Liver (tissue), 9 donors: Measurements from ENCODE around the gene ENHO. TPM values are rescaled to one million over a fixed set of nuclear protein-coding genes. Genes with fewer than 3 reads are reported as not detected.
"Not testable (repeated sequence)": the region's sequence is repeated elsewhere in the genome, so short reads cannot be mapped to it uniquely, and the experiment has no call there.

Experiments
- DNase-seq: peaks from one replicate; pipeline ENCODE4 v3.0.0-alpha.2; 2017; ENCODE audit warnings: low spot score
- H3K27ac ChIP-seq, 2 donors: one replicate each; pipeline ENCODE4 v1.7.0; 2013; ENCODE audit warnings: inconsistent platforms in 2 of 2, low read length in 2 of 2, control low read depth in 1 of 2, low read depth in 1 of 2, mild to moderate bottlenecking in 1 of 2
- H3K27me3 ChIP-seq, 4 donors: one replicate each; pipeline versions ENCODE4 v1.6.1 to v1.7.0; 2013; ENCODE audit warnings: low read length in 3 of 4, inconsistent platforms in 1 of 4, mild to moderate bottlenecking in 1 of 4, moderate library complexity in 1 of 4; ENCODE audit not compliant: control insufficient read depth in 4 of 4, insufficient read depth in 4 of 4
- H3K36me3 ChIP-seq, 4 donors: one replicate each; pipeline versions ENCODE4 v1.6.1 to v1.7.0; 2013; ENCODE audit warnings: low read length in 3 of 4, mild to moderate bottlenecking in 3 of 4, low read depth in 1 of 4, moderate library complexity in 1 of 4; ENCODE audit not compliant: control insufficient read depth in 4 of 4, insufficient read depth in 3 of 4
- H3K4me1 ChIP-seq, 4 donors: one replicate each; pipeline versions ENCODE4 v1.6.1 to v1.7.0; 2013; ENCODE audit warnings: low read length in 3 of 4, mild to moderate bottlenecking in 3 of 4, moderate library complexity in 1 of 4; ENCODE audit not compliant: control insufficient read depth in 4 of 4, insufficient read depth in 4 of 4
- H3K4me3 ChIP-seq, 3 donors: one replicate each; pipeline versions ENCODE4 v1.6.1 to v1.7.0; 2013; ENCODE audit warnings: low read length in 3 of 3, control low read depth in 1 of 3, low read depth in 1 of 3, mild to moderate bottlenecking in 1 of 3
- H3K9ac ChIP-seq, 2 donors: one replicate each; pipeline ENCODE4 v1.7.0; 2013; ENCODE audit warnings: low read length in 2 of 2, mild to moderate bottlenecking in 2 of 2, moderate library complexity in 2 of 2, control low read depth in 1 of 2, low read depth in 1 of 2
- H3K9me3 ChIP-seq, 4 donors: one replicate each; pipeline versions ENCODE4 v1.6.1 to v1.7.0; 2013; ENCODE audit warnings: low read length in 3 of 4; ENCODE audit not compliant: control insufficient read depth in 4 of 4
- EGR1 ChIP-seq, 2 donors: IDR thresholded peaks; 2 replicates each; pipeline ENCODE4 v1.6.1; 2016 to 2018; ENCODE audit warnings: antibody characterized with exemption in 2 of 2, low read depth in 2 of 2
- FOXA1 ChIP-seq: IDR thresholded peaks from 2 replicates; pipeline ENCODE4 v1.6.1; 2016; ENCODE audit warnings: antibody characterized with exemption
- FOXA2 ChIP-seq: IDR thresholded peaks from 2 replicates; pipeline ENCODE4 v1.6.1; 2016; ENCODE audit warnings: antibody characterized with exemption
- GABPA ChIP-seq, 2 donors: IDR thresholded peaks in 1 of 2; conservative IDR thresholded peaks in 1 of 2; 2 replicates each; pipeline ENCODE4 v1.6.1; 2016; ENCODE audit warnings: antibody characterized with exemption in 2 of 2, mild to moderate bottlenecking in 1 of 2, moderate library complexity in 1 of 2
- HNF4A ChIP-seq, 2 donors: conservative IDR thresholded peaks; 2 replicates each; pipeline ENCODE4 v1.6.1; 2016; ENCODE audit warnings: antibody characterized with exemption in 2 of 2, mild to moderate bottlenecking in 2 of 2
- HNF4G ChIP-seq: IDR thresholded peaks from 2 replicates; pipeline ENCODE4 v1.6.1; 2016; ENCODE audit warnings: antibody characterized with exemption
- JUND ChIP-seq, 2 donors: IDR thresholded peaks; 2 replicates each; pipeline ENCODE4 v1.6.1; 2016; ENCODE audit warnings: antibody characterized with exemption in 2 of 2
- RAD21 ChIP-seq, 2 donors: IDR thresholded peaks; 2 replicates each; pipeline ENCODE4 v1.6.1; 2016; ENCODE audit warnings: antibody characterized with exemption in 2 of 2, mild to moderate bottlenecking in 2 of 2
- SP1 ChIP-seq: IDR thresholded peaks from 2 replicates; pipeline ENCODE4 v1.6.1; 2018; ENCODE audit warnings: antibody characterized with exemption, mild to moderate bottlenecking
- WGBS: extraction: QIAGEN DNeasy Blood & Tissue Kit; methylation state at CpG from one replicate; pipeline ENCODE4 v1.1.7; 2013; 5-methylcytosine and 5-hydroxymethylcytosine counted together
- polyA plus RNA-seq, 2 donors: library from polyadenylated mRNA; stranded (reverse) in 1 of 2; unstranded in 1 of 2; fragments of 200-250 nt in 1 of 2; fragments of >200 nt in 1 of 2; fragmentation: Nextera tagmentation in 1 of 2; extraction: Ambion mirVana in 1 of 2; gene quantifications; one replicate each; pipeline versions ENCODE4 v1.2.1 to v1.2.3, GENCODE V29; 2013 to 2015
- total RNA-seq, 2 donors: library from RNA; depleted of rRNA; stranded (reverse); fragments of >200 nt; gene quantifications; one replicate each; pipeline ENCODE4 v1.2.3, GENCODE V29; 2014
- TF ChIP-seq, protein P1 (sequence below): IDR thresholded peaks from 2 replicates; pipeline ENCODE4 v1.6.1; 2016; ENCODE audit warnings: antibody characterized with exemption, mild to moderate bottlenecking
- TF ChIP-seq, protein P2 (sequence below): IDR thresholded peaks from 2 replicates; pipeline ENCODE4 v1.6.1; 2016; ENCODE audit warnings: antibody characterized with exemption
- TF ChIP-seq, protein P3 (sequence below): IDR thresholded peaks from 2 replicates; pipeline ENCODE4 v1.6.1; 2016; ENCODE audit warnings: antibody characterized with exemption
- TF ChIP-seq, protein P4 (sequence below): IDR thresholded peaks from 2 replicates; pipeline ENCODE4 v1.6.1; 2016; ENCODE audit warnings: antibody characterized with exemption
- TF ChIP-seq, protein P5 (sequence below): fragments of 150-350 bp; IDR thresholded peaks from 2 replicates; pipeline ENCODE4 v1.5.1; 2017; ENCODE audit warnings: improper control_type of control experiment, low read depth, low read length; ENCODE audit not compliant: missing input control
- donor health status: healthy.
- donor health status: healthy.
- donor health status: healthy.
- donor health status: healthy.
- donor health status: healthy.

ENHO gene
- total and polyA plus RNA-seq, 4 donors: 0.67 to 9.6 (median 1.9) TPM

DNA sequence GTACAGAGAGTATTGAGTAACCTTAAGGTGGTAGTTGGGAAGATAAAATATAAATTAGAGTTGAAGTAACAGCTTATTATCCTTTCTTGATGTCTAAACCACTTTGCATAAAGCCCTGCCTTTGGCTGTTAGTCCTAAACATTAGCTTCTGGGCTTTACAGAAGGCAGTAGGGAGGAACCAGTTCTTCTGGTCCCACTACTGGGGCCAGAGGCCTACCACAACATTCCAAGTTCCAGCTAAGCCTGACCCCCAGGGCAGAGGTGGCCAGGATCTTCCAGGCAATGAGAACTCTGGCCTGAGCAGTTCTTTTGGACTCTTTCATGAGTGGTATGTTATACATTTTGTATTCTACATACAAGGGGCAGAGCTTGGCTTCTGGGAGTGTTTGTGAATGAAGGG lies 38.1 kb downstream of the ENHO start (continued):
- TF ChIP-seq, protein P1, sequence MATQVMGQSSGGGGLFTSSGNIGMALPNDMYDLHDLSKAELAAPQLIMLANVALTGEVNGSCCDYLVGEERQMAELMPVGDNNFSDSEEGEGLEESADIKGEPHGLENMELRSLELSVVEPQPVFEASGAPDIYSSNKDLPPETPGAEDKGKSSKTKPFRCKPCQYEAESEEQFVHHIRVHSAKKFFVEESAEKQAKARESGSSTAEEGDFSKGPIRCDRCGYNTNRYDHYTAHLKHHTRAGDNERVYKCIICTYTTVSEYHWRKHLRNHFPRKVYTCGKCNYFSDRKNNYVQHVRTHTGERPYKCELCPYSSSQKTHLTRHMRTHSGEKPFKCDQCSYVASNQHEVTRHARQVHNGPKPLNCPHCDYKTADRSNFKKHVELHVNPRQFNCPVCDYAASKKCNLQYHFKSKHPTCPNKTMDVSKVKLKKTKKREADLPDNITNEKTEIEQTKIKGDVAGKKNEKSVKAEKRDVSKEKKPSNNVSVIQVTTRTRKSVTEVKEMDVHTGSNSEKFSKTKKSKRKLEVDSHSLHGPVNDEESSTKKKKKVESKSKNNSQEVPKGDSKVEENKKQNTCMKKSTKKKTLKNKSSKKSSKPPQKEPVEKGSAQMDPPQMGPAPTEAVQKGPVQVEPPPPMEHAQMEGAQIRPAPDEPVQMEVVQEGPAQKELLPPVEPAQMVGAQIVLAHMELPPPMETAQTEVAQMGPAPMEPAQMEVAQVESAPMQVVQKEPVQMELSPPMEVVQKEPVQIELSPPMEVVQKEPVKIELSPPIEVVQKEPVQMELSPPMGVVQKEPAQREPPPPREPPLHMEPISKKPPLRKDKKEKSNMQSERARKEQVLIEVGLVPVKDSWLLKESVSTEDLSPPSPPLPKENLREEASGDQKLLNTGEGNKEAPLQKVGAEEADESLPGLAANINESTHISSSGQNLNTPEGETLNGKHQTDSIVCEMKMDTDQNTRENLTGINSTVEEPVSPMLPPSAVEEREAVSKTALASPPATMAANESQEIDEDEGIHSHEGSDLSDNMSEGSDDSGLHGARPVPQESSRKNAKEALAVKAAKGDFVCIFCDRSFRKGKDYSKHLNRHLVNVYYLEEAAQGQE: no peak
- TF ChIP-seq, protein P2, sequence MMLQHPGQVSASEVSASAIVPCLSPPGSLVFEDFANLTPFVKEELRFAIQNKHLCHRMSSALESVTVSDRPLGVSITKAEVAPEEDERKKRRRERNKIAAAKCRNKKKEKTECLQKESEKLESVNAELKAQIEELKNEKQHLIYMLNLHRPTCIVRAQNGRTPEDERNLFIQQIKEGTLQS: no peak
- no peak for TF ChIP-seq HNF4A (conservative IDR thresholded peaks at IDR 0.05)

DNA sequence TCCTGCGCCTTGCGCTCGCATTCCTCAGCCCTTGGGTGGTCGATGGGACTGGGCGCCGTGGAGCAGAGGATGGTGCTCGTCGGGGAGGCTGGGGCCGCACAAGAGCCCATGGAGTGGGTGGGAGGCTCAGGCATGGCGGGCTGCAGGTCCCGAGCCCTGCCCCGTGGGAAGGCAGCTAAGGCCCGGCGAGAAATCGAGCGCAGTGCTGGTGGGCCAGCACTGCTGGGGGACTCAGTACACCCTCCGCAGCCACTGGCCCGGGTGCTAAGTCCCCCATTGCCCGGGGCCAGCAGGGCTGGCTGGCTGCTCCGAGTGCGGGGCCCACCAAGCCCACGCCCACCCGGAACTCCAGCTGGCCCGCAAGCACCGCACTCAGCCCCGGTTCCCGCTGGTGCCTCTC lies 40.0 kb downstream of the ENHO start:
- not testable (repeated sequence) for H3K27me3 ChIP-seq, H3K9ac ChIP-seq, H3K9me3 ChIP-seq, H3K4me3 ChIP-seq, H3K27ac ChIP-seq, H3K4me1 ChIP-seq, DNase-seq, H3K36me3 ChIP-seq
- 95% methylated on average over 25 of the region's 27 CpGs for WGBS

DNA sequence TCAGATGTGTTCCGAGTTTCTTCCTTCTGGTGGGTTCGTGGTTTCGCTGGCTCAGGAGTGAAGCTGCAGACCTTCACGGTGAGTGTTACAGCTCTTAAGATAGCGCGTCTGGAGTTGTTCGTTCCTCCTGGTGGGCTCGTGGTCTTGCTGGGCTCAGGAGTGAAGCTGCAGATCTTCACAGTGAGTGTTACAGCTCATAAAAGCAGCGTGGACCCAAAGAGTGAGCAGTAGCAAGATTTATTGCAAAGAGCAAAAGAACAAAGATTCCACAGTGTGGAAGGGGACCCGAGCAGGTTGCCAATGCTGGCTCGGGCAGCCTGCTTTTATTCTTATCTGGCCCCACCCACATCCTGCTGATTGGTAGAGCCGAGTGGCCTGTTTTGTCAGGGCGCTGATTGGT lies 41.2 kb downstream of the ENHO start:
- not testable (repeated sequence) for H3K36me3 ChIP-seq
- 82% methylated on average over 13 of the region's 13 CpGs for WGBS

DNA sequence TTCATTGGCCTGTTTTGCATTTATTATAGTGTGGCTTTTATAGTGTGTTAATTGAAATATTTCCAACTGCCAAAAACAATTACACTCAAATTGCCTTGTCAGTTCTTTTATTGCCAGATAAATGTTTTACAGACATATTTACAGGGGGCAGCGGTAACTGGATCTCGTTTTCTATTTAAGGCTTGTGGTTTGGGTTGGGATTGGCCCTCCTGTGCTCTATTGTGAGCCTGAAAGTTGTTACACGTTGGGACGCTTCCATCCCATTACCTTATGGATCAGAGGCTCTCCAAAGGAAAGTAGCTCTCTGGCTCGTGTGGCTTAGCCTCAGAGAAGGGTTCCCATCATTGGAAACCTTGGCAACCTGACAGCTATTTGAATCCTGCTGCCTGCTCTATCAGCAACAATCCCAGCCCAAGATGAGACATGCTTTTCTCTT lies 43.3 kb downstream of the ENHO start:
- no peak overlapping the region for H3K27ac ChIP-seq
- no peaks in the 10 kb centered on the region for H3K36me3 ChIP-seq
- no peaks in the 10 kb centered on the region for H3K27me3 ChIP-seq
- TF ChIP-seq SP1 (no peak), FOXA1 (no peak), HNF4G (no peak), FOXA2 (no peak), RAD21 (IDR thresholded peaks at IDR 0.05) (no peak), EGR1 (IDR thresholded peaks at IDR 0.05; ENCODE audit: low read depth in 2 of 2) (no peak), GABPA (IDR thresholded peaks at IDR 0.05 in 1 of 2, conservative IDR thresholded peaks at IDR 0.05 in 1 of 2) (no peak), JUND (IDR thresholded peaks at IDR 0.05) (no peak)
- TF ChIP-seq, protein P1: no peak
- TF ChIP-seq, protein P3, sequence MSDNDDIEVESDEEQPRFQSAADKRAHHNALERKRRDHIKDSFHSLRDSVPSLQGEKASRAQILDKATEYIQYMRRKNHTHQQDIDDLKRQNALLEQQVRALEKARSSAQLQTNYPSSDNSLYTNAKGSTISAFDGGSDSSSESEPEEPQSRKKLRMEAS: no peak
- TF ChIP-seq, protein P4, sequence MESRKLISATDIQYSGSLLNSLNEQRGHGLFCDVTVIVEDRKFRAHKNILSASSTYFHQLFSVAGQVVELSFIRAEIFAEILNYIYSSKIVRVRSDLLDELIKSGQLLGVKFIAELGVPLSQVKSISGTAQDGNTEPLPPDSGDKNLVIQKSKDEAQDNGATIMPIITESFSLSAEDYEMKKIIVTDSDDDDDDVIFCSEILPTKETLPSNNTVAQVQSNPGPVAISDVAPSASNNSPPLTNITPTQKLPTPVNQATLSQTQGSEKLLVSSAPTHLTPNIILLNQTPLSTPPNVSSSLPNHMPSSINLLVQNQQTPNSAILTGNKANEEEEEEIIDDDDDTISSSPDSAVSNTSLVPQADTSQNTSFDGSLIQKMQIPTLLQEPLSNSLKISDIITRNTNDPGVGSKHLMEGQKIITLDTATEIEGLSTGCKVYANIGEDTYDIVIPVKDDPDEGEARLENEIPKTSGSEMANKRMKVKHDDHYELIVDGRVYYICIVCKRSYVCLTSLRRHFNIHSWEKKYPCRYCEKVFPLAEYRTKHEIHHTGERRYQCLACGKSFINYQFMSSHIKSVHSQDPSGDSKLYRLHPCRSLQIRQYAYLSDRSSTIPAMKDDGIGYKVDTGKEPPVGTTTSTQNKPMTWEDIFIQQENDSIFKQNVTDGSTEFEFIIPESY: no peak
- TF ChIP-seq, protein P5, sequence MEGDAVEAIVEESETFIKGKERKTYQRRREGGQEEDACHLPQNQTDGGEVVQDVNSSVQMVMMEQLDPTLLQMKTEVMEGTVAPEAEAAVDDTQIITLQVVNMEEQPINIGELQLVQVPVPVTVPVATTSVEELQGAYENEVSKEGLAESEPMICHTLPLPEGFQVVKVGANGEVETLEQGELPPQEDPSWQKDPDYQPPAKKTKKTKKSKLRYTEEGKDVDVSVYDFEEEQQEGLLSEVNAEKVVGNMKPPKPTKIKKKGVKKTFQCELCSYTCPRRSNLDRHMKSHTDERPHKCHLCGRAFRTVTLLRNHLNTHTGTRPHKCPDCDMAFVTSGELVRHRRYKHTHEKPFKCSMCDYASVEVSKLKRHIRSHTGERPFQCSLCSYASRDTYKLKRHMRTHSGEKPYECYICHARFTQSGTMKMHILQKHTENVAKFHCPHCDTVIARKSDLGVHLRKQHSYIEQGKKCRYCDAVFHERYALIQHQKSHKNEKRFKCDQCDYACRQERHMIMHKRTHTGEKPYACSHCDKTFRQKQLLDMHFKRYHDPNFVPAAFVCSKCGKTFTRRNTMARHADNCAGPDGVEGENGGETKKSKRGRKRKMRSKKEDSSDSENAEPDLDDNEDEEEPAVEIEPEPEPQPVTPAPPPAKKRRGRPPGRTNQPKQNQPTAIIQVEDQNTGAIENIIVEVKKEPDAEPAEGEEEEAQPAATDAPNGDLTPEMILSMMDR: no peak
- TF ChIP-seq, protein P2: no peak
- no peaks in the 10 kb centered on the region for H3K4me1 ChIP-seq
- DNase-seq: no peak
- no peaks in the 10 kb centered on the region for H3K9me3 ChIP-seq
- H3K4me3 ChIP-seq: no peak overlapping the region
- no peak overlapping the region for H3K9ac ChIP-seq
- 70% methylated on average over 5 of the region's 5 CpGs for WGBS

More for the DNA sequence above, 41.2 kb downstream of the ENHO start:
- H3K4me1 ChIP-seq, H3K9me3 ChIP-seq, H3K27me3 ChIP-seq, H3K4me3 ChIP-seq, DNase-seq, H3K9ac ChIP-seq, H3K27ac ChIP-seq: not testable (repeated sequence)
